Amniotic stem cell (primary cell): Measurements from ENCODE around the gene SUMO3.

Source experiments
- DNase-seq: peaks from one replicate; lab custom pipeline; 2025; lab: John Stamatoyannopoulos, UW

The SUMO3 gene

DNA sequence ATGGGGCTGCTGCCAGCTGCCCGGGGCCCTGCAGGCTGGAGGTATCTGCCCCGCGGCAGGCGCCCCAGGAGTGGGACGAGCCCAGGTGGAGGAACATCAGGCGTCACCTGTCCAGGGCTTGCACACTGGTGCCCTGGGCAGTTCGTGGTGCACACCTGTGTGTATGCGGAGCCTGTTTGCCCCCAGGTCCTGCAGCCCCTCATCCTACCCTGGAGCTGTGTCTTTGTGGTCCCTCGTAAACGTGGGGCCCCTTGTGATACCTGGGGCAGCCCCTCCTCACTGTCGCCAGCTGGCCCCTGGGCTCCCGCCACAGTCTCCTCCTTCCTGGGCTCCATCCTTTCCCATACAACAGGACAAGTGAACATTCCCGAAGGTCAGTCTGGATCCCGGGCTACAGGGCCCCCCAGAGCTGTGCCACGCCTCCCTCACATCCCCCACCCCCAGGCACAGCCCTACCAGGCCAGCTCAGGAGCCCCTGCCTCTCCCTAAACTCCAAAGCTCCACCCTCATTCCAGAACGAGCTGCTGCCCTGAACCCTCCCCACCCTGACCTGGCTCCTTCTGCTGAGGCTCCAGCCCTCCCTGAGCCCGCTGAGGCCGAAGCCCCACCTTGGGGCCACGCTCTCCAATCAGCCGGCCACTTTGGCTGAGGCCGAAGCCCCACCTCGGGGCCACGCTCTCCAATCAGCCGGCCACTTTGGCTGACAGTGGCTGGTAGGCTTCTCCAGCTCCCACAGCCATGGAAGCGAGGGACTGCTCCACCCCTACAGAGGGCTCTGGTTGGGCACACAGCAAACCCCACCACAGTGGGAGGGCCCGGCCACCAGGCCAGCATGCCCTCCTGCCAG, 58.9 kb downstream of the SUMO3 start:
- DNase-seq: no peak

GRCh38 chr21:44758141-44758561, 59.7 kb downstream of the SUMO3 start:
- no peak for DNase-seq

DNA sequence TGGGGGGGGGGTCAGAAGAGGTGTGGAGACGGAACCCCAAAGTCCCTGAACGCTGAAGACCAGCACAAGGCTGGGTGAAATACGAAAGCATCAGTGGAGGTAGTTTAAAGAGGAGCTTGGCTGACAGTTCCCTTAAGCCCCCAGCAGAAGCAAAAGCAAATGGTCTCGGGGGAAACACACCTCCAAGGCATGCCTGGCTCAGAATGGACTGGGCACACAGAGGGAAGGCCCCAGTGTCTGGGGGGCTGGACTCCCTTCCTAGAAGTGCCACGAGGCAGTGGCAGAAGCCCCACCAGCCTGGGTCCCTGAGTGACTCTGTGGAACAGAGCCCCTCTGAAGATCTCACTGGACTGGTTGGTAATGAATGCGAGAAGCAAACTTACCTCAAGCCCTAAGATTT, 60.1 kb downstream of the SUMO3 start:
- DNase-seq: no peak

DNA sequence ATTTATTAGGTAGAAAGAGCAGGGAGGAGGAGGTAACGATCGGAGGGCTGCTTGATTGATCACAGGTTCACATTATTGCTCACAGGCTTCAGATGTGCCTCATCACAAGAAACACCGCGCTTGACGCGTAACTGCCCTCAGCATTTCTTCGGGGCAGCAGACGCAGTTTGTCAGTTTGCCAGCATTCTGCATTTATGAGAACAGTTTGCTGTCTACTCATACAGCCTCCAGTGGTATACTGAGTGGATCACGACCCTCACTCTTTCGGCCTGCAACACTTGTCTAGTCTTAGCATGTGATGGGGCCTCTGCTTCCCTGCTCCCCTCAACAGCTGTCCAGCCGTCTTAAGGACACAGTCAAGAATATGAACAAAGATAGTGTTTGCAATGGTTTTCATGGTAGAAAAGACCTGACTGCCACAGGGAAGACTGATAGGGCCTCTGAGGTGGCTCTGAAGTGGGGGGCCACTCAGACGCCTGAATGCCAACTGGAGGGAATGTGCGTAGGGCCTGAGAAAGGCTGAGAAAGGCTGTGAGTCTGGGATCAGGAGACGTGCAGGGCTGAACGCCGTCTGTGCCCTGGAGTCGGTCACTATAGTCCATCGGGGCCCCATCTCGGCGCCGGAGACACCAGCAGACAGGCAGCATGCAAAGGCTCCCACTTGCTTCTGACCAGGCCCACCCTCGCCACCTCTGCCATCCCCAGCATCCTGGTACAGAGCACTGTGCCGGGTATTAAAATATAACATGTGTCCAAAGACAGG, 61.3 kb downstream of the SUMO3 start:
- DNase-seq: no peak
